GM10266 (cell line): ENCODE results near the gene PDE8A.

Experiments
- DNase-seq: peaks from one replicate; pipeline ENCODE4 v3.0.0; 2012; ENCODE audit errors: extremely low spot score
- TF ChIP-seq, protein P1 (sequence below): IDR thresholded peaks from 2 replicates; pipeline ENCODE4 v1.5.1; 2012; ENCODE audit warnings: mild to moderate bottlenecking, low read depth; ENCODE audit not compliant: control insufficient read depth, insufficient read depth; ENCODE audit errors: missing control alignments

PDE8A gene

DNA sequence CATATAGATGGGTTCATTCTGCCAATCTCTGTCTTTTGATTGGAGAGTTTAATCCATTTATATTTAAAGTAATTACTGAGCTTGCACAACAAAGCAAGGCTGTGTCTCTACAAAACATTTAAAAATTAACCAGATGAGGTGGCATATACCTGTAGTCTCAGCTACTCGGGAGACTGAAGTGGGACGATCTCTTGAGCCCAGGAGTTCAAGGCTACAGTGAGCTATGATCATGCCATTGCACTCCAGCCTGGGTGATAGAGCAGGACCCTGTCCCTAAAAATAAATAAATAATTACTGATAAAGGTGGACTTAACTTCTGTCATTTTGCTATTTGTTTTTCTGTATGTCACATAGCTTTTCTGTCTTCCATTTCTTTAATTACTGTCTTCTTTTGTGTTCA lies 78.1 kb downstream of the PDE8A start:
- TF ChIP-seq, protein P1, sequence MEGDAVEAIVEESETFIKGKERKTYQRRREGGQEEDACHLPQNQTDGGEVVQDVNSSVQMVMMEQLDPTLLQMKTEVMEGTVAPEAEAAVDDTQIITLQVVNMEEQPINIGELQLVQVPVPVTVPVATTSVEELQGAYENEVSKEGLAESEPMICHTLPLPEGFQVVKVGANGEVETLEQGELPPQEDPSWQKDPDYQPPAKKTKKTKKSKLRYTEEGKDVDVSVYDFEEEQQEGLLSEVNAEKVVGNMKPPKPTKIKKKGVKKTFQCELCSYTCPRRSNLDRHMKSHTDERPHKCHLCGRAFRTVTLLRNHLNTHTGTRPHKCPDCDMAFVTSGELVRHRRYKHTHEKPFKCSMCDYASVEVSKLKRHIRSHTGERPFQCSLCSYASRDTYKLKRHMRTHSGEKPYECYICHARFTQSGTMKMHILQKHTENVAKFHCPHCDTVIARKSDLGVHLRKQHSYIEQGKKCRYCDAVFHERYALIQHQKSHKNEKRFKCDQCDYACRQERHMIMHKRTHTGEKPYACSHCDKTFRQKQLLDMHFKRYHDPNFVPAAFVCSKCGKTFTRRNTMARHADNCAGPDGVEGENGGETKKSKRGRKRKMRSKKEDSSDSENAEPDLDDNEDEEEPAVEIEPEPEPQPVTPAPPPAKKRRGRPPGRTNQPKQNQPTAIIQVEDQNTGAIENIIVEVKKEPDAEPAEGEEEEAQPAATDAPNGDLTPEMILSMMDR: no peak
- DNase-seq: no peak

DNA sequence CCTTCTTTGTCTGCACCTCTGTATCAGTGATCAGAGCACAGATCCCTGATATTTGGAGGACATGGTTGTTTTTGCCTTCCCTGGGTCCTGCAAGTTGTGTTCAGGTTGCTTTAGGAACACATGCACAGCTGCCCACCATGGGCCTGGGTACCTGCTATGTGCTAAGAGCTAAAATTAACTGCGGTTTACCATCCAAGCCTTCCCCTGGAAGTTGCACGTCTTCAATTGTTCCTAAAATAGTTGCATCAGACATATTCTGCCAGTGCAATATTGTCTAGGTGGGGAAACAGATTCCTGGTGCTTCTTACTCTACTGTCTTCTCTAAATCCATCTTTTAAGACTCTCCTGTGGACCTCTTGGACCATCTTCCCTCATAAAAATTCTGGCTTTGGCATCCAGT lies 80.9 kb downstream of the PDE8A start:
- no peak for DNase-seq
- TF ChIP-seq, protein P1: no peak

DNA sequence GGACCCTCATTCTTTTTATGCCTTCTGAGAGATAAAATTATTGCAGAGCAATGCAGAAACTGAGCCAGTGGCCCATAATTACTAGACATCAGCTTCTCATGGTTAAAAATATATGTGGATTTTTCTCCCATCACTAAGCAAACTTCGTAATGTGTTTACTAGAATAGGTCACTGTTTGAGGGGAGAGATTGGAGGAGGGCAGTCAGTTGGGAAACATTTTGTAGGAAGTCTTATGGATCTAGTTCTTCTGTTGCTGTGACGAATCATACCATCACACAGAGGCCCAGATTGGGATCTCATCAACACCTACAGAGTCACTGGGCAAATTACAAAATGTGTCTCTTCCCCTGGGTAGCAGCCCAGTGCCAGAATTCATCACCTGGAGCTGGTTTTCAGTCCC lies 81.4 kb downstream of the PDE8A start:
- DNase-seq: no peak
- TF ChIP-seq, protein P1: no peak

DNA sequence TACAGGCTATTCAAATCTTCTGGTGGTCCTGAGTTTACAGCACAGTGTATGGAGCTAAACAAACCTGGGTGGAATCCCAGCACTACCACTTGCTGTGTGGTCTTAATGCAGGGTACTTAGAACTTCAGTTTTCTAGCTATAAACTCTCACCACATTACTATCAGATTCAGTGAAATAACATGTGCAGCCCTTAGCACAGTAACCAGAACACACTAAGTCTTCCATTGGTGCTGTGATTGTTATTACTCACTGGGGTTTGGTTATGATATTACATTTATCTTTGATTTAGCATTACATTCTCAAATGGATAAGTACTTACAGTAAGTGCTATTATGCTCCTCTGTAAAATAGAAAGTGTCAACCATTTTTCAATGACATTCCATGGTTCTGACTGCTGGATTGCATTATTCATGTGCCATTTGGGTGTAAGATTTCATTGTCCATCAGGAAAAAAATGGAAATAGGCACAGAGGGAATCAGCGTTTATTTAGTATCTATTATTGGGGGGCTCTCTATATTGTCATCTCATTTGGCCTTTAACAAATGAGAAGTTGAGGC lies 81.9 kb downstream of the PDE8A start:
- no peak for DNase-seq
- TF ChIP-seq, protein P1: no peak

DNA sequence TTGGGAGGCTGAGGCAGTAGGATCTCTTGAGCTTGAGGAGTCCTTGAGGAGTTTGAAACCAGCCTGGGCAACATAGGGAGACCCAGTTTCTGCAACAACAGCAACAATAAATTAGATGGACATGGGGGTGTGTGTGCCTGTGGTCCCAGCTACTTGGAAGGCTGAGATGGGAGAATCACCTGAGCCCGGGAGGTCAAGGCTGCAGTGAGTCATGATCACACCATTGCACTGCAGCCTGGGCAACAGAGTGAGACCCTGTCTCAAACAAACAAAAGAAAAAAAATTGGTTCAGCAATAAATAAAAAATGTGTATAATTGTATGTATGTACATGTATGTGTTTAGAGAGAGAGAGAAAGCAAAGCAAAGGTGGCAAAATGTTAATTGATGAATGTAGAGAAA lies 83.1 kb downstream of the PDE8A start:
- no peak for DNase-seq
- TF ChIP-seq, protein P1: no peak

DNA sequence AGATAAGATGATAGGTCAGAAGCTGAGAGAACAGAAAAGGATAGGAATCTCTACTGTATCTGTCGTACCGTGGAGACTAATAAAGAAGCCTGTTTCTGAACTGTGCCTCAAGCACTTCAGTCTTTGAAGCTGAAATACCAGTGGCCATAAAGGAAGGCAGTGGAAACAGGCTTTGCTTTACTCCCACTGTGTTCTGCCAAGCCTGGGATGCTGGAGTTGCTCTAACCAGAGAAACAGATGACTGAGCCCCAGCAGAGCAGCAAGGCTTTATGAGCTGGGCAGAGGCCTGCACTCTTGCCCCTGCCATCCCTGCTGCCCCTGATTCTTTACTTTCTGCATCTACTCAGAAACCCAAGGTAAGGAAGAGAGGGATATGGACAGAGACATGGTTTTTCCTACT lies 89.4 kb downstream of the PDE8A start:
- no peak for DNase-seq
- TF ChIP-seq, protein P1: no peak

DNA sequence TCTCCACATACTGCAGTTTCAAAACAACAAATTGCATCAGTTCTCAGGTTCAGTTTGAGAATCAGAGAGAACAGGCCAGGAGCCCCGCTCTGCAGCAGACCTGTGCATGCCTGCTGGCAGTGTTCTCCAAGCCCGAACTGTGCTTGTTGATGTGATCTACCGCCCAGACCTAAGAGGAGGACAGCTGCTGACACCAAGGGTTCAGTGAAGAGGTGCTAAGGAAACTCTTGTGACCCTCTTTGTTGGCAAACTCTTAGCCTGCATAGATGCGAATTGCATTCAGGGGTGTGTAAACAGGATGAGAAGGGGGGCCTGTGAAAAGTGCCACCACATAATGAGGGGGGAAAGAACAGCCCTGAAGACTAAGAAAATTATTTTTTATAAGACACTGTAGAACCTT lies 89.8 kb downstream of the PDE8A start:
- TF ChIP-seq, protein P1: no peak
- no peak for DNase-seq
